Measurements from ENCODE around the gene ARPC2. TPM values are rescaled to one million over a fixed set of nuclear protein-coding genes. Genes with fewer than 3 reads are reported as not detected.

The ARPC2 gene
- total RNA-seq, 3 donors from 2014 or later = 262 to 322 (median 313) TPM

GRCh38 chr2:218260166-218260565 lies 43.2 kb downstream of the ARPC2 start:
- ATAC-seq = no peak
- DNase-seq = no peak
- no peak for TF ChIP-seq CTCF (IDR thresholded peaks at IDR 0.05)
- Histone ChIP-seq H3K4me1 (ENCODE audit: low read depth) (peaks cover 46% of the 10 kb centered on the region), H3K4me3 (no peak overlapping the region), H3K9me3 (no peaks in the 10 kb centered on the region), H3K36me3 (ENCODE audit: low read depth) (no peaks in the 10 kb centered on the region)
- intact Hi-C loops (cut with DNase I, micrococcal nuclease) = no loop called here

GRCh38 chr2:218260742-218261422 lies 43.9 kb downstream of the ARPC2 start, which contains the start of gene GPBAR1:
Gene GPBAR1 (plus strand): TSS chr2:218261015. CDS start chr2:218262725, 1,710 bp downstream.
- no peak for TF ChIP-seq CTCF (IDR thresholded peaks at IDR 0.05)
- DNase-seq (peak in 2 of 3 donors; percentile 55 to 60), ATAC-seq (peak; percentile 8)
- H3K36me3 ChIP-seq (ENCODE audit: low read depth) = no peaks in the 10 kb centered on the region
- peaks cover 52% of the 10 kb centered on the region for H3K4me1 ChIP-seq (ENCODE audit: low read depth)
- no peaks in the 10 kb centered on the region for H3K9me3 ChIP-seq
- intact Hi-C loops (cut with DNase I, micrococcal nuclease) = no loop called here
- H3K4me3 ChIP-seq = no peak within 1 kb of the TSS

- ATAC-seq = peak; percentile 15
- no peak for TF ChIP-seq CTCF (IDR thresholded peaks at IDR 0.05)
- Histone ChIP-seq H3K36me3 (ENCODE audit: low read depth) (no peaks in the 10 kb centered on the region), H3K9me3 (no peaks in the 10 kb centered on the region), H3K4me1 (ENCODE audit: low read depth) (peaks cover 52% of the 10 kb centered on the region), H3K4me3 (no peak overlapping the region)
- DNase-seq = no peak
- intact Hi-C loops (cut with DNase I, micrococcal nuclease) = no loop called here
Observed at GRCh38 chr2:218261423-218262236, 44.6 kb downstream of the ARPC2 start.

- intact Hi-C loops (cut with DNase I, micrococcal nuclease) = no loop called here
- DNase-seq (no peak), ATAC-seq (no peak)
- Histone ChIP-seq H3K4me3 (no peak overlapping the region), H3K4me1 (ENCODE audit: low read depth) (peaks cover 52% of the 10 kb centered on the region), H3K9me3 (no peaks in the 10 kb centered on the region), H3K36me3 (ENCODE audit: low read depth) (no peaks in the 10 kb centered on the region)
- no peak for TF ChIP-seq CTCF (IDR thresholded peaks at IDR 0.05)
Observed at GRCh38 chr2:218262237-218262600, 45.2 kb downstream of the ARPC2 start.

GRCh38 chr2:218262631-218263586 lies 45.9 kb downstream of the ARPC2 start:
- no peak for DNase-seq
- intact Hi-C loops (cut with DNase I, micrococcal nuclease) = no loop called here

More at GRCh38 chr2:218262631-218263586, 45.9 kb downstream of the ARPC2 start:
- peaks cover 53% of the 10 kb centered on the region for H3K4me1 ChIP-seq (ENCODE audit: low read depth)
- no peak for ATAC-seq
- no peaks in the 10 kb centered on the region for H3K9me3 ChIP-seq
- no peak overlapping the region for H3K4me3 ChIP-seq
- TF ChIP-seq CTCF (IDR thresholded peaks at IDR 0.05) = no peak
- no peaks in the 10 kb centered on the region for H3K36me3 ChIP-seq (ENCODE audit: low read depth)
